Measurements from ENCODE around the gene PLEKHA6.

PLEKHA6 gene

GRCh38 chr1:204308023-204308628 lies 51.6 kb downstream of the PLEKHA6 start:
- DNase-seq = no peak

GRCh38 chr1:204307334-204307883 lies 52.3 kb downstream of the PLEKHA6 start:
- no peak for DNase-seq

GRCh38 chr1:204306076-204306475 lies 53.7 kb downstream of the PLEKHA6 start:
- DNase-seq = no peak

- no peak for DNase-seq
These were observed 55.7 kb downstream of the PLEKHA6 start for GRCh38 chr1:204304067-204304466.

- no peak for DNase-seq
These were observed 57.0 kb downstream of the PLEKHA6 start for GRCh38 chr1:204302769-204303168.

GRCh38 chr1:204301171-204301957 lies 58.4 kb downstream of the PLEKHA6 start:
- no peak for DNase-seq

- DNase-seq = no peak
These were observed 59.8 kb downstream of the PLEKHA6 start for GRCh38 chr1:204299814-204300365.

- DNase-seq = no peak
These were observed 63.2 kb downstream of the PLEKHA6 start for GRCh38 chr1:204296431-204296988.

GRCh38 chr1:204295671-204296070 lies 64.1 kb downstream of the PLEKHA6 start:
- DNase-seq = no peak

GRCh38 chr1:204294357-204294756 lies 65.4 kb downstream of the PLEKHA6 start:
- DNase-seq = no peak

- no peak for DNase-seq
These were observed 66.0 kb downstream of the PLEKHA6 start for GRCh38 chr1:204293605-204294337.

GRCh38 chr1:204292740-204293139 lies 67.0 kb downstream of the PLEKHA6 start:
- DNase-seq = no peak

- no peak for DNase-seq
These were observed 70.4 kb downstream of the PLEKHA6 start for GRCh38 chr1:204289280-204289679.

GRCh38 chr1:204288021-204288588 lies 71.6 kb downstream of the PLEKHA6 start:
- DNase-seq = no peak

- DNase-seq = no peak
These were observed 72.2 kb downstream of the PLEKHA6 start for GRCh38 chr1:204287466-204287891.

GRCh38 chr1:204286831-204287421 lies 72.8 kb downstream of the PLEKHA6 start:
- peak in 1 of 4 experiments; percentile 18 for DNase-seq

GRCh38 chr1:204286315-204286714 lies 73.4 kb downstream of the PLEKHA6 start:
- no peak for DNase-seq

- no peak for DNase-seq
These were observed 74.1 kb downstream of the PLEKHA6 start for GRCh38 chr1:204285436-204286305.

GRCh38 chr1:204284929-204285328 lies 74.8 kb downstream of the PLEKHA6 start:
- DNase-seq = no peak

- no peak for DNase-seq
These were observed 75.7 kb downstream of the PLEKHA6 start for GRCh38 chr1:204283711-204284651.
